GM21390 (cell line): ENCODE results near the gene AIRE.
A peak's percentile ranks its signal among the peaks of the same experiment; 100 is the strongest.
"Not testable (repeated sequence)": the region's sequence is repeated elsewhere in the genome, so short reads cannot be mapped to it uniquely, and the experiment has no call there.

Experiments used
- ATAC-seq: cut with Tn5 transposase; IDR thresholded peaks from one replicate; pipeline ENCODE4 v1.9.1; 2021; ENCODE audit not compliant: unreplicated experiment

AIRE gene

GRCh38 chr21:44285138-44285992 is at the start of gene AIRE:
TSS of gene AIRE (plus strand) at chr21:44285876. CDS start at chr21:44286007, 131 bp downstream.
- no peak for ATAC-seq

GRCh38 chr21:44240353-44240752 is 45.3 kb upstream of the AIRE start:
- ATAC-seq, result not testable (repeated sequence)

GRCh38 chr21:44240842-44241241 is 44.8 kb upstream of the AIRE start, which contains the start of gene ICOSLG:
TSS of gene ICOSLG (minus strand) at chr21:44240943. CDS start at chr21:44240817, 126 bp downstream.
- ATAC-seq, result not testable (repeated sequence)

GRCh38 chr21:44241281-44241680 is 44.4 kb upstream of the AIRE start:
- ATAC-seq, result not testable (repeated sequence)

- peak; percentile 44 for ATAC-seq
These were observed 41.7 kb upstream of the AIRE start for GRCh38 chr21:44243980-44244379.

GRCh38 chr21:44247904-44248303 is 37.8 kb upstream of the AIRE start:
- ATAC-seq, result not testable (repeated sequence)

- ATAC-seq, result not testable (repeated sequence)
These were observed 36.3 kb upstream of the AIRE start for GRCh38 chr21:44249204-44250037.

- ATAC-seq, result no peak
These were observed 31.6 kb upstream of the AIRE start for GRCh38 chr21:44253832-44254710.

GRCh38 chr21:44255511-44255981 is 30.1 kb upstream of the AIRE start:
- ATAC-seq, result no peak

- ATAC-seq, result no peak
These were observed 27.5 kb upstream of the AIRE start for GRCh38 chr21:44258056-44258725.

GRCh38 chr21:44259082-44259705 is 26.5 kb upstream of the AIRE start:
- ATAC-seq, result no peak

- no peak for ATAC-seq
These were observed 25.6 kb upstream of the AIRE start for GRCh38 chr21:44260066-44260465.

- no peak for ATAC-seq
These were observed 24.7 kb upstream of the AIRE start for GRCh38 chr21:44260791-44261631.

GRCh38 chr21:44261675-44262295 is 23.9 kb upstream of the AIRE start, which contains the start of gene DNMT3L:
TSS of gene DNMT3L (minus strand) at chr21:44261897. CDS start at chr21:44261259, 638 bp downstream.
- no peak for ATAC-seq

- no peak for ATAC-seq
These were observed 23.2 kb upstream of the AIRE start for GRCh38 chr21:44262338-44263056.

- ATAC-seq, result no peak
These were observed 22.4 kb upstream of the AIRE start for GRCh38 chr21:44263221-44263760.

- no peak for ATAC-seq
These were observed 21.9 kb upstream of the AIRE start for GRCh38 chr21:44263768-44264167.
